GM21825 (cell line): ENCODE results near the gene XG.

ENCODE experiments used
- ATAC-seq: cut with Tn5 transposase; IDR thresholded peaks from one replicate; pipeline ENCODE4 v1.9.1; 2021; ENCODE audit warnings: mild to moderate bottlenecking, moderate library complexity; ENCODE audit not compliant: unreplicated experiment

The XG gene

DNA sequence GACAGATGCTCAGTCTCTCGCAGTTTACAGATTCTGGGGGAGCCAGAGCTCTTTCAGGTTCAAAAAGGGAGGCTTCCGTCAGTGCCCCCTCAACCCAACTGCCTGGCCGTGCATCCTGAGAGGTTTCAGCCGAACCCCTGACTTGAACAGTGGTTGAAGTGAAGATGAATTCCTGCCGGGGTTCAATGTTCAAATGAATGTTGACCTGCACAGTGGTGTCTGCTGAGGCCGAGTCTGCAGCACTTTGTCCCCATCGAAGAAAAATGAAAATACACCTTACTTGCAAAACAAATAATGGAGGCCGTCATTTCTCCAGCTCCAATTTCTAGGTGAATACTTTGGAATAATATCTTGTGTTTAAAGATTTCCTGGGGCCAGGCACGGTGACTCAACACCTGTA, 110.6 kb downstream of the XG start:
- ATAC-seq: no peak

DNA sequence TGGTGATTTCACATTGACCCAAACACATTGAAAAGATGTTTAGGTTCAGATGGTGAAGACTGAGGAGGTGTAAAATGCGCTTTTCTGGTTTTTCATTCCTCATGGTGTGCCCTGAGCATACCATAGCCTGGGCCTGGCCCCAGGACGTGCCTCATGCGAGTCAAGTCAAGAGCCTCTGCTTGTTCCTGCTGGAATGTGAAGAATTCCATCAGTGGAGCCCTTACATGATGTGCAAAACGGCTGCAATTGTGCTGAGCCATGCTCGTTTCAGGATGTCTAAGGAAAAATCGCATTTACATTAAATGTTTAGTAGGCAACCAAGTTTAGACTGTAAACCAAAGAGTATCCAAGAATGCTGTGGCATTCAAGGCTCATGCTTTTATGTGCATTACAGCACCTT, 111.8 kb downstream of the XG start:
- no peak for ATAC-seq
